Hippocampal formation (tissue), 2 donors: Measurements from ENCODE around the gene DUSP22.

Experiments
- DNase-seq, 2 donors: peaks; one replicate each; lab custom pipeline; 2025; lab: John Stamatoyannopoulos, UW

Gene DUSP22

GRCh38 chr6:352474-352873 lies 60.2 kb downstream of the DUSP22 start:
- no peak for DNase-seq

GRCh38 chr6:352896-353470 lies 60.7 kb downstream of the DUSP22 start:
- DNase-seq: no peak

GRCh38 chr6:353642-354614 lies 61.6 kb downstream of the DUSP22 start:
- DNase-seq: no peak

GRCh38 chr6:354631-355280 lies 62.5 kb downstream of the DUSP22 start:
- DNase-seq: no peak

GRCh38 chr6:355373-356208 lies 63.3 kb downstream of the DUSP22 start:
- no peak for DNase-seq

GRCh38 chr6:356828-357251 lies 64.6 kb downstream of the DUSP22 start:
- no peak for DNase-seq

GRCh38 chr6:357261-357790 lies 65.0 kb downstream of the DUSP22 start:
- no peak for DNase-seq

GRCh38 chr6:357791-358341 lies 65.6 kb downstream of the DUSP22 start:
- no peak for DNase-seq

- no peak for DNase-seq
These were observed 66.1 kb downstream of the DUSP22 start for GRCh38 chr6:358432-358831.

GRCh38 chr6:358847-359246 lies 66.6 kb downstream of the DUSP22 start:
- no peak for DNase-seq

- no peak for DNase-seq
These were observed 67.2 kb downstream of the DUSP22 start for GRCh38 chr6:359261-360035.

GRCh38 chr6:360349-360748 lies 68.1 kb downstream of the DUSP22 start:
- no peak for DNase-seq

- DNase-seq: no peak
These were observed 68.6 kb downstream of the DUSP22 start for GRCh38 chr6:360764-361373.

GRCh38 chr6:361411-362132 lies 69.3 kb downstream of the DUSP22 start:
- DNase-seq: no peak

GRCh38 chr6:362231-362923 lies 70.1 kb downstream of the DUSP22 start:
- no peak for DNase-seq

GRCh38 chr6:362924-363249 lies 70.6 kb downstream of the DUSP22 start:
- no peak for DNase-seq

- no peak for DNase-seq
These were observed 71.0 kb downstream of the DUSP22 start for GRCh38 chr6:363291-363690.

- no peak for DNase-seq
These were observed 71.6 kb downstream of the DUSP22 start for GRCh38 chr6:363909-364308.
